Measurements from ENCODE around the gene PTPRJ. TPM values are rescaled to one million over a fixed set of nuclear protein-coding genes. Genes with fewer than 3 reads are reported as not detected.

Gene PTPRJ
- polyA plus RNA-seq, 3 donors, result 10.0 to 36.4 (median 14.6) TPM

GRCh38 chr11:48210052-48210451 lies 229.7 kb downstream of the PTPRJ start:
- Histone ChIP-seq H3K4me3 (replicated peaks in 1 of 3; ENCODE audit: low read depth in 2 of 3, low read length in 3 of 3) (no peak overlapping the region), H3K9ac (ENCODE audit: insufficient read depth, low read length, poor library complexity, severe bottlenecking) (no peak overlapping the region), H3K4me2 (replicated peaks; ENCODE audit: extremely low read depth, low read length, poor library complexity, severe bottlenecking) (no peak overlapping the region), H2AFZ (ENCODE audit: insufficient read depth, low read depth, low read length, poor library complexity, severe bottlenecking) (no peak overlapping the region), H3K27ac (ENCODE audit: low read depth in 1 of 2, low read length in 2 of 2) (no peak overlapping the region), H3K4me1 (ENCODE audit: control insufficient read depth in 1 of 2, insufficient read depth in 2 of 2, low read length in 2 of 2) (no peaks in the 10 kb centered on the region), H3K27me3 (ENCODE audit: control insufficient read depth in 2 of 2, insufficient read depth in 2 of 2, low read length in 2 of 2) (no peaks in the 10 kb centered on the region), H3K79me2 (ENCODE audit: insufficient read depth, low read length) (no peaks in the 10 kb centered on the region), H3K36me3 (replicated peaks in 1 of 2; ENCODE audit: control insufficient read depth in 1 of 2, insufficient read depth in 2 of 2, low read length in 2 of 2) (no peaks in the 10 kb centered on the region), H3K9me3 (replicated peaks in 1 of 2; ENCODE audit: control insufficient read depth in 1 of 2, insufficient read depth in 1 of 2, low read length in 2 of 2) (no peaks in the 10 kb centered on the region), H4K20me1 (ENCODE audit: insufficient read depth, low read length) (no peaks in the 10 kb centered on the region)
- H3K27me3 Mint-ChIP-seq (ENCODE audit: low read depth in 3 of 3), result peaks cover 0 to 5% (median 4%) of the 10 kb centered on the region in 3 donors
- 47% methylated on average over 3 of the region's 7 CpGs for WGBS (ENCODE audit: insufficient coverage)
- no peak for DNase-seq
- TF ChIP-seq CTCF (IDR thresholded peaks at IDR 0.05), result no peak
- no peak overlapping the region for H3K4me3 Mint-ChIP-seq
- intact Hi-C loops (cut with micrococcal nuclease), result no loop called here
- no peaks in the 10 kb centered on the region for H3K4me1 Mint-ChIP-seq
- no peak overlapping the region for H3K27ac Mint-ChIP-seq
- H3K36me3 Mint-ChIP-seq, result no peaks in the 10 kb centered on the region
- peaks cover 0 to 2% (median 0%) of the 10 kb centered on the region in 7 donors for H3K9me3 Mint-ChIP-seq

- Histone ChIP-seq H3K27ac (ENCODE audit: low read depth in 1 of 2, low read length in 2 of 2) (no peak within 1 kb of the TSS), H3K27me3 (ENCODE audit: control insufficient read depth in 2 of 2, insufficient read depth in 2 of 2, low read length in 2 of 2) (no peaks in the 10 kb centered on the region), H3K9me3 (replicated peaks in 1 of 2; ENCODE audit: control insufficient read depth in 1 of 2, insufficient read depth in 1 of 2, low read length in 2 of 2) (no peaks in the 10 kb centered on the region), H3K4me3 (replicated peaks in 1 of 3; ENCODE audit: low read depth in 2 of 3, low read length in 3 of 3) (no peak within 1 kb of the TSS), H4K20me1 (ENCODE audit: insufficient read depth, low read length) (no peaks in the 10 kb centered on the region), H3K36me3 (replicated peaks in 1 of 2; ENCODE audit: control insufficient read depth in 1 of 2, insufficient read depth in 2 of 2, low read length in 2 of 2) (no peaks in the 10 kb centered on the region), H3K4me2 (replicated peaks; ENCODE audit: extremely low read depth, low read length, poor library complexity, severe bottlenecking) (no peak within 1 kb of the TSS), H3K4me1 (ENCODE audit: control insufficient read depth in 1 of 2, insufficient read depth in 2 of 2, low read length in 2 of 2) (no peaks in the 10 kb centered on the region), H3K79me2 (ENCODE audit: insufficient read depth, low read length) (no peaks in the 10 kb centered on the region), H2AFZ (ENCODE audit: insufficient read depth, low read depth, low read length, poor library complexity, severe bottlenecking) (no peak within 1 kb of the TSS), H3K9ac (ENCODE audit: insufficient read depth, low read length, poor library complexity, severe bottlenecking) (no peak within 1 kb of the TSS)
- Mint-ChIP-seq H3K36me3 (no peaks in the 10 kb centered on the region), H3K27ac (no peak within 1 kb of the TSS), H3K9me3 (peaks cover 0 to 4% (median 0%) of the 10 kb centered on the region in 7 donors), H3K4me3 (no peak within 1 kb of the TSS), H3K4me1 (no peaks in the 10 kb centered on the region), H3K27me3 (ENCODE audit: low read depth in 3 of 3) (peaks cover 0 to 3% (median 0%) of the 10 kb centered on the region in 3 donors)
- 92% methylated on average over 2 of the region's 2 CpGs for WGBS (ENCODE audit: insufficient coverage)
- no peak for DNase-seq
- no peak for TF ChIP-seq CTCF (IDR thresholded peaks at IDR 0.05)
- intact Hi-C loops (cut with micrococcal nuclease), result no loop called here
Measured at GRCh38 chr11:48216510-48216909, 236.2 kb downstream of the PTPRJ start, which contains the start of gene OR4B1. OR4B1 (plus strand) TSS chr11:48216810; CDS start chr11:48216810, 0 bp downstream.

Small RNA genes within 50 kb of the gene (small RNA-seq; reads per million reads assigned to genes)
- gene MIR3161 (ENCODE audit: insufficient read length, low read depth), result not detected

Other genes starting within 250 kb of the PTPRJ start
- gene FNBP4, start 213.2 kb upstream of the PTPRJ start, polyA plus RNA-seq, result 100 to 1,000 TPM in 1 of 3 donors, 10 to 100 TPM in 2; 13.3 to 136 (median 17.0) TPM
- 10 to 100 TPM; 10.6 to 15.7 (median 10.9) TPM for gene NUP160, start 132.2 kb upstream of the PTPRJ start, polyA plus RNA-seq
- gene OR4B1, start 236.3 kb downstream of the PTPRJ start, polyA plus RNA-seq, result not detected